Measurements from ENCODE around the gene LAMA2.

GRCh38 chr6:128860782-128861181 lies 22.2 kb upstream of the LAMA2 start:
- TF ChIP-seq TAF1 (IDR thresholded peaks at IDR 0.05; ENCODE audit: low read depth) (no peak), CTCF (IDR thresholded peaks at IDR 0.05; ENCODE audit: poor library complexity, severe bottlenecking) (no peak), SMC3 (conservative IDR thresholded peaks at IDR 0.05; ENCODE audit: poor library complexity) (no peak), EZH2 (IDR thresholded peaks at IDR 0.05; ENCODE audit: borderline replicate concordance, insufficient read depth, low read length, poor library complexity, severe bottlenecking) (no peak), EP300 (conservative IDR thresholded peaks at IDR 0.05; ENCODE audit: poor library complexity, severe bottlenecking) (no peak), POLR2AphosphoS5 (IDR thresholded peaks at IDR 0.05) (no peak), REST (IDR thresholded peaks at IDR 0.05; ENCODE audit: borderline replicate concordance) (no peak), RAD21 (conservative IDR thresholded peaks at IDR 0.05) (no peak)
